GM18858 (cell line): ENCODE results near the gene ZSCAN22.

ENCODE experiments used
- ATAC-seq: cut with Tn5 transposase; IDR thresholded peaks from one replicate; pipeline ENCODE4 v1.9.1; 2021; ENCODE audit not compliant: unreplicated experiment

ZSCAN22 gene

GRCh38 chr19:58350871-58351557 lies 24.2 kb downstream of the ZSCAN22 start:
- no peak for ATAC-seq

GRCh38 chr19:58351558-58351878 lies 24.7 kb downstream of the ZSCAN22 start:
- ATAC-seq, result no peak

- no peak for ATAC-seq
Observed at GRCh38 chr19:58351990-58352755, 25.4 kb downstream of the ZSCAN22 start.

- no peak for ATAC-seq
Observed at GRCh38 chr19:58352760-58353671, 26.2 kb downstream of the ZSCAN22 start, which contains the start of gene A1BG. A1BG (minus strand) TSS chr19:58353492; CDS start chr19:58353437, 55 bp downstream.

GRCh38 chr19:58353717-58354477 lies 27.1 kb downstream of the ZSCAN22 start:
- ATAC-seq, result no peak

GRCh38 chr19:58354478-58355030 lies 27.8 kb downstream of the ZSCAN22 start:
- ATAC-seq, result no peak

GRCh38 chr19:58355215-58355796 lies 28.5 kb downstream of the ZSCAN22 start:
- ATAC-seq, result no peak

GRCh38 chr19:58355908-58356765 lies 29.3 kb downstream of the ZSCAN22 start:
- no peak for ATAC-seq

GRCh38 chr19:58356766-58357480 lies 30.1 kb downstream of the ZSCAN22 start:
- ATAC-seq, result no peak

GRCh38 chr19:58357481-58358145 lies 30.8 kb downstream of the ZSCAN22 start:
- ATAC-seq, result no peak

GRCh38 chr19:58361900-58362271 lies 35.1 kb downstream of the ZSCAN22 start:
- no peak for ATAC-seq

GRCh38 chr19:58362272-58362994 lies 35.6 kb downstream of the ZSCAN22 start, which contains the start of gene ZNF497:
ZNF497 (minus strand) TSS chr19:58362751; CDS start chr19:58357635, 5,116 bp downstream.
- peak; percentile 75 for ATAC-seq

- ATAC-seq, result no peak
Observed at GRCh38 chr19:58364146-58364545, 37.4 kb downstream of the ZSCAN22 start.

- no peak for ATAC-seq
Observed at GRCh38 chr19:58366585-58367430, 40.0 kb downstream of the ZSCAN22 start.

GRCh38 chr19:58367698-58368454 lies 41.1 kb downstream of the ZSCAN22 start:
- no peak for ATAC-seq
